Transverse colon (tissue), 4 donors: ENCODE results near the gene C1orf52.

Experiments
- POLR2A ChIP-seq: fragments of 450-650 bp; IDR thresholded peaks from one replicate; pipeline ENCODE4 v1.6.1; 2016; ENCODE audit warnings: antibody characterized with exemption, mild to moderate bottlenecking, moderate library complexity
- POLR2AphosphoS5 ChIP-seq, 3 donors: sonication (generic); formaldehyde crosslinking; IDR thresholded peaks; one replicate each; pipeline ENCODE4 v1.6.1; 2016; ENCODE audit warnings: antibody characterized with exemption in 3 of 3
- TF ChIP-seq, protein P1 (sequence below), 5 experiments: fragments of 200-600 bp in 3 of 5; fragments of 450-650 bp in 2 of 5; sonication (generic) in 3 of 5; IDR thresholded peaks; 1 replicate in 2 of 5; 2 replicates in 3 of 5; pipeline ENCODE4 v1.5.1; 2016 to 2017; ENCODE audit warnings: antibody characterized with exemption in 5 of 5, inconsistent platforms in 3 of 5, mild to moderate bottlenecking in 2 of 5, moderate library complexity in 1 of 5

DNA sequence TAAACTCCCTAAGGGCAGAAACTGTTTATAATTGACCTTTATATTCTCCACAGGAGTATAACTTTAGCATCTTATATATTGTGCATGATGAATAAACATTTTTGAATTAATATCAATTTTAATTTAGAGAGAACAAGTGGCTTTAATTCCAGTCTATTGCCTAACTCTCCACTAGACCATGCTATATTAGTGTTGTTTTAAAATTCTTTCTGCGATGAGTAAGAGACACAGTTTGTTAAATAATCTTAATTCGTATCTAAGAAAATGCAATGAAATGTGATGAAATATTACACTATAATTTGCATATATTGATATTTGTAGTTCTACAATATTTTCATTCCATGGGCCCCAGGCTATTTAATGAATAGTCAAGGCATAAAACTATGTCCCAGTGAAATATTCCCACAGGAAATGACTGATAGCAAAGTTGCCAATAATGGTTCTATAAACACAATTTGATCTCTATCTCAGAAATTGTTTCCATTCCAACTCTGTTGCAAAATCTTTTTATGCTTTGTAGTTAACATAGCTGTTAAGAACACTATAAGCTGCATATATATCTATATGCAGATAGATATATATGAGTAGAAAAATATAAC, 55.8 kb downstream of the C1orf52 start:
- TF ChIP-seq, protein P1, sequence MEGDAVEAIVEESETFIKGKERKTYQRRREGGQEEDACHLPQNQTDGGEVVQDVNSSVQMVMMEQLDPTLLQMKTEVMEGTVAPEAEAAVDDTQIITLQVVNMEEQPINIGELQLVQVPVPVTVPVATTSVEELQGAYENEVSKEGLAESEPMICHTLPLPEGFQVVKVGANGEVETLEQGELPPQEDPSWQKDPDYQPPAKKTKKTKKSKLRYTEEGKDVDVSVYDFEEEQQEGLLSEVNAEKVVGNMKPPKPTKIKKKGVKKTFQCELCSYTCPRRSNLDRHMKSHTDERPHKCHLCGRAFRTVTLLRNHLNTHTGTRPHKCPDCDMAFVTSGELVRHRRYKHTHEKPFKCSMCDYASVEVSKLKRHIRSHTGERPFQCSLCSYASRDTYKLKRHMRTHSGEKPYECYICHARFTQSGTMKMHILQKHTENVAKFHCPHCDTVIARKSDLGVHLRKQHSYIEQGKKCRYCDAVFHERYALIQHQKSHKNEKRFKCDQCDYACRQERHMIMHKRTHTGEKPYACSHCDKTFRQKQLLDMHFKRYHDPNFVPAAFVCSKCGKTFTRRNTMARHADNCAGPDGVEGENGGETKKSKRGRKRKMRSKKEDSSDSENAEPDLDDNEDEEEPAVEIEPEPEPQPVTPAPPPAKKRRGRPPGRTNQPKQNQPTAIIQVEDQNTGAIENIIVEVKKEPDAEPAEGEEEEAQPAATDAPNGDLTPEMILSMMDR (IDR thresholded peaks at IDR 0.05): no peak
- TF ChIP-seq POLR2A: no peak
- TF ChIP-seq POLR2AphosphoS5 (IDR thresholded peaks at IDR 0.05): no peak
